H1 (cell line): ENCODE results near the gene ADGB.

ENCODE experiments used
- CBX5 ChIP-seq: fragments of 300-800, 300-1000 bp; sonication (generic); IDR thresholded peaks from 2 replicates; pipeline ENCODE4 v1.7.1; 2016; ENCODE audit warnings: antibody characterized with exemption, low read length, low read depth
- EGR1 ChIP-seq: IDR thresholded peaks from 2 replicates; pipeline ENCODE4 v1.6.1; 2011; ENCODE audit warnings: low read depth, low read length, borderline replicate concordance
- GABPA ChIP-seq: IDR thresholded peaks from 2 replicates; pipeline ENCODE4 v1.6.1; 2011; ENCODE audit warnings: mild to moderate bottlenecking, low read length, moderate library complexity, borderline replicate concordance; ENCODE audit not compliant: insufficient read depth
- POLR2A ChIP-seq, 2 experiments: IDR thresholded peaks; 1 replicate in 1 of 2; 2 replicates in 1 of 2; pipeline ENCODE4 v1.6.1; 2011; ENCODE audit warnings: low read depth in 2 of 2, low read length in 2 of 2, mild to moderate bottlenecking in 2 of 2; ENCODE audit errors: control extremely low read depth in 1 of 2
- POLR2AphosphoS5 ChIP-seq: IDR thresholded peaks from 2 replicates; pipeline ENCODE4 v1.6.1; 2011; ENCODE audit warnings: low read depth, low read length
- SRF ChIP-seq: IDR thresholded peaks from 2 replicates; pipeline ENCODE4 v1.6.1; 2011; ENCODE audit warnings: mild to moderate bottlenecking, low read depth, low read length, moderate library complexity
- TAF1 ChIP-seq: IDR thresholded peaks from 2 replicates; pipeline ENCODE4 v1.6.1; 2011; ENCODE audit warnings: mild to moderate bottlenecking, low read depth, low read length
- TAF7 ChIP-seq: optimal IDR thresholded peaks from 2 replicates; pipeline ENCODE3; 2011; ENCODE audit warnings: low read depth, mild to moderate bottlenecking, inconsistent platforms, low read length, moderate library complexity, borderline replicate concordance
- TBP ChIP-seq: IDR thresholded peaks from 2 replicates; pipeline ENCODE4 v1.6.1; 2011; ENCODE audit warnings: low read depth, low read length, improper control_type of control experiment
- TF ChIP-seq, protein P1 (sequence below), 3 experiments: IDR thresholded peaks; 1 replicate in 2 of 3; 2 replicates in 1 of 3; pipeline versions ENCODE4 v1.5.1 to v1.6.1; 2011; ENCODE audit warnings: low read length in 3 of 3, mild to moderate bottlenecking in 3 of 3, inconsistent platforms in 2 of 3, low read depth in 1 of 3, moderate library complexity in 1 of 3; ENCODE audit not compliant: insufficient read depth in 1 of 3; ENCODE audit errors: control extremely low read depth in 1 of 3

DNA sequence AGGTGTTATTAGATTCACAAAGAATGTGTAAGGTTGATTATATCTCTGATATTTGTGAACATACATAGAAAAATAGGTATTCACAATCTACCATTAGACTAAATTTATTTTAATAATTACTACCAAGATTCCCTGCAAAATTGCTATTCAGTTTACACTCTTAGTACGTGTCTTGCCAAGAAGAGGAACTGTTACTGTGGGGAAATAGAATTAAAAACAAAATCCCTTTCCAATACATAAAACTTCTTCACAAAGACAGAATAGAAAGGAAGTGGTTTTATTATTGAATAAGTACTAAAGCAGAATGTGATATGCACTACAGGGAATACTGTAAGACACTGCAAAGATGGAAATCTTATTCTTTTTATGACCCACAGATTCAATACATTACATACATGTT lies 38.2 kb upstream of the ADGB start:
- TF ChIP-seq POLR2A (IDR thresholded peaks at IDR 0.05; ENCODE audit: control extremely low read depth in 1 of 2, low read depth in 2 of 2, low read length in 2 of 2) (no peak), TBP (no peak), TAF7 (no peak), GABPA (no peak), CBX5 (no peak), SRF (no peak), EGR1 (no peak), POLR2AphosphoS5 (no peak), TAF1 (no peak)
- TF ChIP-seq, protein P1, sequence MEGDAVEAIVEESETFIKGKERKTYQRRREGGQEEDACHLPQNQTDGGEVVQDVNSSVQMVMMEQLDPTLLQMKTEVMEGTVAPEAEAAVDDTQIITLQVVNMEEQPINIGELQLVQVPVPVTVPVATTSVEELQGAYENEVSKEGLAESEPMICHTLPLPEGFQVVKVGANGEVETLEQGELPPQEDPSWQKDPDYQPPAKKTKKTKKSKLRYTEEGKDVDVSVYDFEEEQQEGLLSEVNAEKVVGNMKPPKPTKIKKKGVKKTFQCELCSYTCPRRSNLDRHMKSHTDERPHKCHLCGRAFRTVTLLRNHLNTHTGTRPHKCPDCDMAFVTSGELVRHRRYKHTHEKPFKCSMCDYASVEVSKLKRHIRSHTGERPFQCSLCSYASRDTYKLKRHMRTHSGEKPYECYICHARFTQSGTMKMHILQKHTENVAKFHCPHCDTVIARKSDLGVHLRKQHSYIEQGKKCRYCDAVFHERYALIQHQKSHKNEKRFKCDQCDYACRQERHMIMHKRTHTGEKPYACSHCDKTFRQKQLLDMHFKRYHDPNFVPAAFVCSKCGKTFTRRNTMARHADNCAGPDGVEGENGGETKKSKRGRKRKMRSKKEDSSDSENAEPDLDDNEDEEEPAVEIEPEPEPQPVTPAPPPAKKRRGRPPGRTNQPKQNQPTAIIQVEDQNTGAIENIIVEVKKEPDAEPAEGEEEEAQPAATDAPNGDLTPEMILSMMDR (IDR thresholded peaks at IDR 0.05; ENCODE audit: control extremely low read depth in 1 of 3, insufficient read depth in 1 of 3, low read depth in 1 of 3, low read length in 3 of 3): no peak
